ENCODE data around the gene ENTHD1.

The ENTHD1 gene

GRCh38 chr22:39729141-39729934 lies 164.2 kb downstream of the ENTHD1 start:
- no peak for DNase-seq

- no peak for DNase-seq
These were observed 165.2 kb downstream of the ENTHD1 start for GRCh38 chr22:39728236-39728860.

DNA sequence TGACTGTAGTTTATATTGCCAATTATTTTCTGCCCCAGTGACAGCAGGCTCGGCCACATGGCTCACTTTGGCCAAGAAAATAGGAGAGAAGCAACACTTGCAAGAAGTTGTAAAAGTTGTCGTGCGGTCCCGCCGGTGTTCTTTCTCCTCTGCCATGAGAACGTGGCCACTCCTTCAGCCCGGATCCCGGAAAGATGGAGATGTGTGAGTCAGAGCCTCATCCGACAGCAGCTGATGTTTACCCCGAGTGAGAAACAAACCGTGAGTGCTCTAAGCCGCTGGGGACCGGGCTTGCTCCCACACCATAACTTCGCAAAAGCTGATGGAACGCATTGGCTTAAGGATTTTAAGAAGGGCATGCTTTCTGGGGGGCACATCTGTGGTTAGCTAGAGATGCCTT lies 166.0 kb downstream of the ENTHD1 start:
- DNase-seq: no peak

DNA sequence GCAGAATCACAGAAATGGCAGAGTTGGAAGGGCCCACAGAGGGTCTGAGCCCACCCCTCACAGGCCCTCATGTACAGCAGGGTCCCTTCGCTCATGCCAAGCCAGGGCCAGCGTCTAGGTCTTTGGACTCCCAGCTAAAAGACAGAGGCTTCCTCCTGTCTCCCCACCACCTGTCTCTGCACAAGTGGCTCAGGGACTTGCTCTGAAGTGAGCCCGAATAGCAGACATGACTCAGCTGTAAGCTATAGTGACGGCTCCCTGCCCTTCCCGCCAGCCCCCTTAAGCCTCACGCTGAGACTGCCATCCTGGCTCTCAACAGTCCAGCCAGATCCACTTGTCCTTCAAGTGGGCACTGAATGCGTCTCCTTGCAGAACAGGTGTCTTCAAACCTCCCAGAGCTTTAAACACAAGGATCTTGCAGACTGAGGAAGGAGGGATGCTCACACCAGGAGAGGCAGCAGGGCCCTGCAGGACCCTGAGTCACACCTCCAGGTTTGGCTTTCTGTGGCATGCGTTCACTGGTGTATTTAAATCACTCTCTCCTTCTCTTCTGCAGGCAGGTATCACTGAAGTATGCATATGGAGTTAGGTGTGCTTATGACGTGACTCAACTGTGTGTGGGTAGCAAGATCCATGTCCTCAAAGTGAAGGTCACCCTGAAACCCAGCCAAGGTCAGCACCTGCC lies 168.1 kb downstream of the ENTHD1 start:
- DNase-seq: no peak

GRCh38 chr22:39724857-39725256 lies 168.7 kb downstream of the ENTHD1 start:
- DNase-seq: no peak

DNA sequence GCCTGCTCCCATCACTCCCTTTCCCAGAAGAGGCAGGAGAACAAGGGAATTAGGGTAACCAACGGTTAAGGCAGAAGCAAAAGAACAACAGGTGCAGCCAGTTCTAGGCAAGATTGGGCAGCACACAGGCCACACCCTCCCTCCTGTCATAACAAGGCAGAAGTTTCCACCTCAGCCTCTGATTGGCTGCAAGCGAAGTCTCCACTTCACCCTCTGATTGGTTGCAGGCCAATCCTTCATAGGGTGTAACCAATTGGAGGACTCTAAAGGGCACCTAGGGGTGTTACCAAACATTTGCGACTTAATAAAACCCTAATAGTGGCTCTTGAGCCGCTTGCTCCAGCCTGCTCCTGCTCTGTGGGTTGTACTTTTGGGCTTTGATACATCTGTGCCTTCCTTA lies 169.2 kb downstream of the ENTHD1 start:
- DNase-seq: no peak

- no peak for DNase-seq
These were observed 169.6 kb downstream of the ENTHD1 start for GRCh38 chr22:39723899-39724351.

GRCh38 chr22:39723463-39723862 lies 170.1 kb downstream of the ENTHD1 start:
- no peak for DNase-seq

DNA sequence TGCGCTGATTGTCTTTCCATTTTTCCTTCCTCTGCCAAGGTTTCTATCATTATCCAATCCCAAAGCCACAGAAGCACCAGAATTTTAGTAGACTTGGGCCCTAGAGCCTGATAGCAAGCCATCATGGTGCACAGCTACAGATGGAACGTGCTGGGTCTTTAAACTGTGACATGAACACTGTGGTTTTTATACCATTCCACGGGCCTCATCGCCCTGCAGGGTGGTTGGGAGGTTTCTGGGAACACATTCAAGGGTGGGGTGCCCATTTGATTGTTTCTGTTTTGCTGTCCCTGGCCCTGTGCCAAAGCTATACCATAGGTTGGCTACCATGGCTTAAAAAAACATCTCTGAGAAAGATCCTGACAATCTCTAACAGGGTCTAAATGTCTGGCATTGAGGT lies 171.1 kb downstream of the ENTHD1 start:
- DNase-seq: no peak

DNA sequence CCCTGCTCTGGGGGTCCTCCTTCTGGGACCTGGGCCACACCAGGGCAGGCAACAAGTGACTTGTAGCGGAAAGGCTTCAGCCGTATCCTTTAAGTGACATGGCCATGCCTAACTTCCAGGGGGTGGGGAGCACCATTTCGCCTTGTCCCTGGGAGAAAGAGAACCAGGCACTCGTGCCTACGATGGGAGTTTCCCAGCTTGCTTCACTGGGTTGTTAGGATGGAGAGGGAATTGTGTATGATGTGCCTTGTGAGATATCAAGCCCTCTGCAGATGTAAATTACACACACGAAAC lies 171.6 kb downstream of the ENTHD1 start:
- no peak for DNase-seq

- DNase-seq: peak in 1 of 5 experiments; percentile 55
These were observed 172.1 kb downstream of the ENTHD1 start for GRCh38 chr22:39721206-39722031.

DNA sequence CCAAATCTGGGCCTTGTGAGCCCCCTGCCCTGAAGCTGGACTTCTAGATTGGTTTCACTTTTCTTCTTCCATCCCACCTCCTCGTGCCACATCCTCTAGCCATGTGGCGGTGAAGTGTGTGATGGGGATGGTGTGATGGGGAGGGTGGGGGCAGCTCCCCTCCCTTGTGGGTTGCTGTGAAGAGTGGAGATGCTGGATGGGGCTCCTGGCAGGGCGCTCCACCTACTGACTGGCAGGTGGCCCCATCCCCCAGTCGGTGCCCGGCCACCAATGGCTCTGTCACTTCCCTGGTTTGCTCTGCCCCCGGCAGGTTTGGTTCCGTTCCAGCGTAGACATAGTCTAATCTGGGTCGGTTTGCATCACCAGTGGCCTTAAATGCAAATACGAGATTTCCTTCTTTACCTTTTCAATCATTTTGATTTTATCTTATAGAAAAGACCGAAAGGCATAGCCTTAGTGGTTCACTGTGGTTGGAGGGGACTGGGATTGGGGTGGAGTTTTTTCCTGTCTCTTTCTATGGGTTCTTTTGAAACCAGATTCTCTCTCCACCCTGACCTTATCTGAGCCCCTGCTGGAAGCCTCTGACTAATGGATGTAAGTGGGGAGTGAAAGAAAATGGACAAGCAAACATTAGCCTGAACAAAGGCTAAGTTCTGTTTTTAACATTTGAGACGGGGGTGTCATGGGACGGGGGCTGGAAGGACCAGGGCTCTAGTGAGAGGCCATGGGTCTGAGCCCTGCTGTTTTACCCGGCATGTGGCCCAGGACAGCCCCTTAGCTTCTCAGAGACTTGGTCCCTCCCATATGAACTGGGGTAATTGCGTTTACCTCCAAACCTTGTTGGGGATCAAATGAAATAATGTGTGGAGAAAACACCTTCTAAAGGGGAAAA lies 173.8 kb downstream of the ENTHD1 start:
- no peak for DNase-seq

DNA sequence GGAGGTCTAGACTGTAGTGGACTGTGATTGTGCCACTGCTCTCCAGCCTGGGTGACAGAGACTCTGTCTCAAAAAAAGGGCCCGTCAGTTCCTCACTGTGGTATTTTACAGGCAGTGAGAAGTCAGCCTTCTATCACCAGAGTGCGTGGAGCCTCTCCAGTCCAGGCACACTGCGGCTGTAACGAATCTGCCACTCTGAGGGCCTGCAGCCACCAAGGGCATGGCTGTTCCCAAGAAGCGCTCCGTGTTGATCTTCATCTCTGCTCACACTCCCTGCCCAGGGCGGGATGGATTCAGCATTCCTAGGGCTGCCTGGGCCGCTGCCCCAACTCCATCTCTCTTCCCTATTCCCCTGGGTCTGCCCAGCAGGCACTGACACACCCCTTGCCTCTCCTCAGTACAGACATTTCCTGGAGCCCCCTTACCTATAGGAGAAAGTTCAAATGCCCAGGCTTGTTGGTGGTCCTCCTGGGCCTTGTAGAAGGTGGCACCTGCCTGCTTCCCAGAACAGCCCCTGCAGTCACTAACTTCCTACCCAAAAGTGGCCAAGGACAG lies 174.6 kb downstream of the ENTHD1 start:
- DNase-seq: no peak

DNA sequence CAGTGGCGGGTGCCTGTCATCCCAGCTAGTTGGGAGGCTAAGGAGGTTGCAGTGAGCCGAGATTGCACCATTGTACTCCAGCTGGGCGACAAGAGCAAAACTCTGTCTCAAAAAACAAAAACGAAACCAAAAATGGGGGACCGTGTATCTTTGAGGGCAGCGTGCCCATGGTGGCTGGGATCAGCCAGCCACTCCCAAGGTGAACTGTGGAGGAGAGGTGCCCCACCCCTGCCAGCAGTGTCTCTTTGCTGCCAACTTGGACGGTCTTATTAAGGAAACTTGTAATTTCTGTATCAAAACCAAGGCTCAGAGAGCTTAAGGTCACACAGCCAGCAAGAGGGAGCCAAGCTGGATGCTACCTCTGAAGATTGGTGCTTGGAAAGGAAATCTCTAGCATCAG lies 175.4 kb downstream of the ENTHD1 start:
- DNase-seq: peak in 1 of 5 experiments; percentile 15

- no peak for DNase-seq
These were observed 176.5 kb downstream of the ENTHD1 start for GRCh38 chr22:39717099-39717498.

DNA sequence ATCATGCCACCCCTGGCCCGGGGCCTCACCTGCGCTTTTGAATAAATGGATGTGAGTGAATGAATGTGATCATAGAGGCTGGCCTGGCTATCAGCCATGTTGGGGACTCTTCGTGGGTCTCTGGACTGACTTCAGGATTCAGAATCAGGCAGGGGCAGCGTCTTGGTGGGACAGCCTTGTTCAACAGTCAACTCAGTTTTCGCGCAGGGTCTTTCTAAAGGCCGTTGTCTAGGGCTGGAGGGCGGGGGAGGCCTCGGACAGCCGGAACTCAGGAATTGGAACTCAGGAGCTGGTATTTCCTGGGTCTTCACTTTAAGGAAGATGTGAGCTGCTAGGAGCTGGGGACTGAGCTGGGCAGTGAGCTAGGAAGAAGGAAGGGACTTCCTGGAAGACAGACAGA lies 177.0 kb downstream of the ENTHD1 start:
- DNase-seq: no peak

- DNase-seq: no peak
These were observed 177.6 kb downstream of the ENTHD1 start for GRCh38 chr22:39715778-39716495.

GRCh38 chr22:39714321-39714720 lies 179.2 kb downstream of the ENTHD1 start:
- DNase-seq: no peak

- DNase-seq: no peak
These were observed 179.7 kb downstream of the ENTHD1 start for GRCh38 chr22:39713799-39714290.

DNA sequence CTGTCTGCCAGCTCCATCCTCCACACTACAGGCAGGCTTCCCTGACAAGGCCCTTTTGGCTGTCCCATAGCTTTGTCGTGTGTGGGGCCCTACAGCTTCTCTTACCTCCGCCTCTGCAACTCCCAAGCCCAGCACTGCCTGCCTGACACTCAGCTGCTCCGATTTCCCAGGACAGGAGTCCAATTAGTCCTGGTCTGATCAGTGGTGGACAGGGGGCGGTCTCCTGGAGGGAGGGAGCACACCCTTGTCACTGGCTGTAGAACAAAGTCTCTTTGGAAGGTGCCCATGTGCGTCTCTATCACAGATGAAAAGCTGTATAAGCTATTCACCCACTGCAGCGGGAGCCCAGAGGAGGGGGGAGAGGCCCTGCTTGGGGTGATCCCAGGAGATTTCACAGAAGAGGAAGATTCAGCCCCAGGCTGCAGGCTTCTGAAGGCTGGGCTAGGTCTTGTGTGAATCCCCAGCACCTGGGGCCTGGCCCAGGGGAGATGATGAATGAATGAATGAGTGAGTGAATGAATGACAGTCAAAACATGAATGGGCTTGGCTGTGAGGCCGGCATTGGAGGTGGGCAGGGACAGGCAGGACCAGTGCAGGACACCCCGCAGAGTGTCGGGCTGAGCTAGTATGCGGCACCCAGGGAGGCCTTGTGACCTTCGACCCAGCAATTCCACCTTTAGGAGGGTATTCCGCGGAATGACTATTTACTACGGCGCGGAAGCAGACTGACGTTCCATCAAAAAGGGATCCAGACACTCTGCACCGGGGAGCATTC lies 180.6 kb downstream of the ENTHD1 start:
- DNase-seq: no peak
